Right atrium auricular region (tissue), 2 donors: ENCODE measurements around the gene NUP133. TPM values are rescaled to one million over a fixed set of nuclear protein-coding genes. Genes with fewer than 3 reads are reported as not detected.
A peak's percentile ranks its signal among the peaks of the same experiment; 100 is the strongest.

Experiments used
- DNase-seq: peaks from one replicate; pipeline ENCODE4 v3.0.0-alpha.2; 2019; ENCODE audit warnings: low spot score
- H3K27ac ChIP-seq, 2 donors: fragments of 200-600 bp; sonication (generic); 1 replicate in 1 of 2; 2 replicates in 1 of 2; pipeline ENCODE4 v1.5.1; 2016 to 2019
- H3K27me3 ChIP-seq, 2 donors: fragments of 200-600 bp; sonication (generic); one replicate each; pipeline versions ENCODE4 v1.5.1 to v1.6.0; 2017 to 2019
- H3K36me3 ChIP-seq: fragments of 200-600 bp; sonication (generic); one replicate; pipeline ENCODE4 v1.5.1; 2016
- H3K4me1 ChIP-seq, 2 donors: fragments of 200-600 bp; sonication (generic); one replicate each; pipeline versions ENCODE4 v1.5.1 to v1.6.0; 2017 to 2019
- H3K4me3 ChIP-seq, 2 donors: fragments of 200-600 bp; sonication (generic); 1 replicate in 1 of 2; 2 replicates in 1 of 2; pipeline ENCODE4 v1.5.1; 2017 to 2019; ENCODE audit warnings: mild to moderate bottlenecking in 1 of 2, moderate library complexity in 1 of 2
- H3K9me3 ChIP-seq, 2 donors: fragments of 200-600 bp; sonication (generic); one replicate each; pipeline ENCODE4 v1.5.1; 2019
- CTCF ChIP-seq, 2 donors: fragments of 200-600 bp; sonication (generic); IDR thresholded peaks; one replicate each; pipeline ENCODE4 v1.5.1; 2019; ENCODE audit warnings: antibody characterized with exemption in 2 of 2
- total RNA-seq, 2 donors: library from RNA; depleted of rRNA; stranded (reverse); fragments of >200 nt; gene quantifications; one replicate each; pipeline ENCODE4 v1.1.0, GENCODE V29; 2016

NUP133 gene
- total RNA-seq, 2 donors from 2014 or later = 19.7 to 21.0 TPM

GRCh38 chr1:229445828-229446227, 62.3 kb downstream of the NUP133 start:
- H3K27me3 ChIP-seq = no peaks in the 10 kb centered on the region
- no peaks in the 10 kb centered on the region for H3K9me3 ChIP-seq
- H3K27ac ChIP-seq = no peak overlapping the region
- H3K4me3 ChIP-seq = no peak overlapping the region
- TF ChIP-seq CTCF (IDR thresholded peaks at IDR 0.05) = no peak
- no peak for DNase-seq
- peaks cover 26% of the 10 kb centered on the region for H3K36me3 ChIP-seq
- peaks cover 0 to 6% of the 10 kb centered on the region in 2 donors for H3K4me1 ChIP-seq

GRCh38 chr1:229440851-229441537, 67.1 kb downstream of the NUP133 start:
- no peak for DNase-seq
- H3K4me1 ChIP-seq = peaks cover 0 to 11% of the 10 kb centered on the region in 2 donors

GRCh38 chr1:229438021-229438420, 70.1 kb downstream of the NUP133 start:
- H3K36me3 ChIP-seq = peaks cover under 1% of the 10 kb centered on the region
- no peak overlapping the region for H3K4me3 ChIP-seq
- H3K27me3 ChIP-seq = peaks cover 8 to 13% of the 10 kb centered on the region in 2 donors
- H3K27ac ChIP-seq = no peak overlapping the region
- H3K9me3 ChIP-seq = no peaks in the 10 kb centered on the region
- DNase-seq = no peak
- H3K4me1 ChIP-seq = peaks cover 0 to 26% of the 10 kb centered on the region in 2 donors
- no peak for TF ChIP-seq CTCF (IDR thresholded peaks at IDR 0.05)

More at GRCh38 chr1:229440851-229441537, 67.1 kb downstream of the NUP133 start:
- Histone ChIP-seq H3K9me3 (no peaks in the 10 kb centered on the region), H3K27ac (peak overlapping the region; percentile 53 to 75), H3K4me3 (no peak overlapping the region), H3K27me3 (no peaks in the 10 kb centered on the region), H3K36me3 (peaks cover 17% of the 10 kb centered on the region)
- no peak for TF ChIP-seq CTCF (IDR thresholded peaks at IDR 0.05)

GRCh38 chr1:229437443-229437842, 70.7 kb downstream of the NUP133 start:
- H3K4me1 ChIP-seq = peaks cover 0 to 31% of the 10 kb centered on the region in 2 donors
- no peak for DNase-seq
- H3K36me3 ChIP-seq = no peaks in the 10 kb centered on the region
- H3K27me3 ChIP-seq = peaks cover 12 to 19% of the 10 kb centered on the region in 2 donors
- TF ChIP-seq CTCF (IDR thresholded peaks at IDR 0.05) = no peak
- H3K9me3 ChIP-seq = no peaks in the 10 kb centered on the region
- H3K27ac ChIP-seq = no peak overlapping the region
- H3K4me3 ChIP-seq = no peak overlapping the region

- DNase-seq = no peak
- Histone ChIP-seq H3K27ac (no peak overlapping the region), H3K4me1 (peaks cover 0 to 41% of the 10 kb centered on the region in 2 donors), H3K4me3 (no peak overlapping the region), H3K27me3 (peaks cover 22 to 32% of the 10 kb centered on the region in 2 donors), H3K9me3 (no peaks in the 10 kb centered on the region), H3K36me3 (no peaks in the 10 kb centered on the region)
- TF ChIP-seq CTCF (IDR thresholded peaks at IDR 0.05) = no peak
Measured at GRCh38 chr1:229436201-229436600, 71.9 kb downstream of the NUP133 start.
